Astrocyte (in vitro differentiated cells and primary cell): Measurements from ENCODE around the gene STRIP1. TPM values are rescaled to one million over a fixed set of nuclear protein-coding genes. Genes with fewer than 3 reads are reported as not detected.

ENCODE experiments used
- DNase-seq: peaks from one replicate; pipeline ENCODE4 v3.0.0-alpha.2; 2010; ENCODE audit warnings: low read depth
- FAIRE-seq: peaks from 2 replicates; lab custom pipeline; 2011; peaks lifted over from hg19 to GRCh38; lab: Jason Lieb, UNC
- H2AFZ ChIP-seq: 2 replicates; pipeline ENCODE4 v1.6.0; 2012; ENCODE audit warnings: low read depth, low read length, inconsistent platforms
- H3K27ac ChIP-seq: 2 replicates; pipeline ENCODE4 v1.5.1; 2011; ENCODE audit warnings: low read depth, low read length, inconsistent platforms
- H3K27me3 ChIP-seq: 2 replicates; pipeline ENCODE4 v1.6.0; 2011; ENCODE audit warnings: low read length, inconsistent platforms; ENCODE audit not compliant: insufficient read depth
- H3K36me3 ChIP-seq: 2 replicates; pipeline ENCODE4 v1.5.1; 2011; ENCODE audit warnings: low read length, inconsistent platforms; ENCODE audit not compliant: insufficient read depth
- H3K4me1 ChIP-seq: 2 replicates; pipeline ENCODE4 v1.5.1; 2011; ENCODE audit warnings: low read length, inconsistent platforms; ENCODE audit not compliant: insufficient read depth
- H3K4me2 ChIP-seq: 2 replicates; pipeline ENCODE4 v1.6.0; 2012; ENCODE audit warnings: low read length, inconsistent platforms
- H3K4me3 ChIP-seq: 2 replicates; pipeline ENCODE4 v1.5.1; 2011; ENCODE audit warnings: low read depth, mild to moderate bottlenecking, low read length, inconsistent platforms; ENCODE audit not compliant: insufficient read depth
- H3K79me2 ChIP-seq: 2 replicates; pipeline ENCODE4 v1.6.0; 2012; ENCODE audit warnings: mild to moderate bottlenecking, low read length, inconsistent platforms; ENCODE audit not compliant: insufficient read depth
- H3K9ac ChIP-seq: 2 replicates; pipeline ENCODE4 v1.6.0; 2012; ENCODE audit warnings: mild to moderate bottlenecking, low read length, inconsistent platforms
- H3K9me3 ChIP-seq: 2 replicates; pipeline ENCODE4 v1.5.1; 2012; ENCODE audit warnings: low read depth, mild to moderate bottlenecking, low read length, inconsistent platforms; ENCODE audit not compliant: insufficient read depth
- H4K20me1 ChIP-seq: 2 replicates; pipeline ENCODE4 v1.6.0; 2012; ENCODE audit warnings: low read length, inconsistent platforms; ENCODE audit not compliant: insufficient read depth
- H3K27ac Mint-ChIP-seq: one replicate; pipeline ENCODE4 v1.8.0; 2021; ENCODE audit warnings: mild to moderate bottlenecking, mixed read lengths; ENCODE audit not compliant: unreplicated experiment
- H3K27me3 Mint-ChIP-seq: one replicate; pipeline ENCODE4 v1.8.0; 2021; ENCODE audit warnings: low read depth, mixed read lengths; ENCODE audit not compliant: unreplicated experiment
- H3K36me3 Mint-ChIP-seq: one replicate; pipeline ENCODE4 v1.8.0; 2021; ENCODE audit warnings: low read depth, mixed read lengths; ENCODE audit not compliant: unreplicated experiment
- H3K4me1 Mint-ChIP-seq: one replicate; pipeline ENCODE4 v1.8.0; 2021; ENCODE audit warnings: low read depth, mixed read lengths; ENCODE audit not compliant: unreplicated experiment
- H3K4me3 Mint-ChIP-seq: one replicate; pipeline ENCODE4 v1.8.0; 2021; ENCODE audit warnings: mild to moderate bottlenecking, moderate library complexity, mixed read lengths; ENCODE audit not compliant: unreplicated experiment
- H3K9me3 Mint-ChIP-seq: one replicate; pipeline ENCODE4 v1.8.0; 2021; ENCODE audit warnings: mild to moderate bottlenecking, mixed read lengths; ENCODE audit not compliant: unreplicated experiment
- CTCF ChIP-seq: IDR thresholded peaks from 2 replicates; pipeline ENCODE4 v1.5.1; 2011; ENCODE audit warnings: low read depth, mild to moderate bottlenecking, inconsistent platforms, low read length, moderate library complexity; ENCODE audit not compliant: insufficient read depth
- EZH2 ChIP-seq: IDR thresholded peaks from 2 replicates; pipeline ENCODE4 v1.6.1; 2012; ENCODE audit warnings: mild to moderate bottlenecking, low read length, inconsistent platforms; ENCODE audit not compliant: insufficient read depth
- total RNA-seq: library from RNA; stranded (reverse); gene quantifications from 2 replicates; pipeline ENCODE4 v1.2.1, GENCODE V29; 2021

The STRIP1 gene
- total RNA-seq, 1 donor from 2014 or later = 40.8 TPM

- no peaks in the 10 kb centered on the region for H3K79me2 ChIP-seq
- Mint-ChIP-seq H3K4me3 (no peak overlapping the region), H3K27me3 (no peaks in the 10 kb centered on the region), H3K4me1 (peaks cover 11% of the 10 kb centered on the region), H3K9me3 (no peaks in the 10 kb centered on the region), H3K27ac (no peak overlapping the region), H3K36me3 (peaks cover 32% of the 10 kb centered on the region)
- H2AFZ ChIP-seq = no peak overlapping the region
- H3K4me3 ChIP-seq = no peak overlapping the region
- no peaks in the 10 kb centered on the region for H3K4me1 ChIP-seq
- H3K4me2 ChIP-seq = no peak overlapping the region
- DNase-seq (no peak), FAIRE-seq (no peak)
- H3K9ac ChIP-seq = no peak overlapping the region
- H3K9me3 ChIP-seq = no peaks in the 10 kb centered on the region
- H3K36me3 ChIP-seq = peaks cover 49% of the 10 kb centered on the region
- no peak for TF ChIP-seq EZH2
- no peak for TF ChIP-seq CTCF
- H4K20me1 ChIP-seq = peaks cover 8% of the 10 kb centered on the region
- no peaks in the 10 kb centered on the region for H3K27me3 ChIP-seq
- no peak overlapping the region for H3K27ac ChIP-seq
These were observed 13.8 kb downstream of the STRIP1 start for GRCh38 chr1:110048240-110048639.

DNA sequence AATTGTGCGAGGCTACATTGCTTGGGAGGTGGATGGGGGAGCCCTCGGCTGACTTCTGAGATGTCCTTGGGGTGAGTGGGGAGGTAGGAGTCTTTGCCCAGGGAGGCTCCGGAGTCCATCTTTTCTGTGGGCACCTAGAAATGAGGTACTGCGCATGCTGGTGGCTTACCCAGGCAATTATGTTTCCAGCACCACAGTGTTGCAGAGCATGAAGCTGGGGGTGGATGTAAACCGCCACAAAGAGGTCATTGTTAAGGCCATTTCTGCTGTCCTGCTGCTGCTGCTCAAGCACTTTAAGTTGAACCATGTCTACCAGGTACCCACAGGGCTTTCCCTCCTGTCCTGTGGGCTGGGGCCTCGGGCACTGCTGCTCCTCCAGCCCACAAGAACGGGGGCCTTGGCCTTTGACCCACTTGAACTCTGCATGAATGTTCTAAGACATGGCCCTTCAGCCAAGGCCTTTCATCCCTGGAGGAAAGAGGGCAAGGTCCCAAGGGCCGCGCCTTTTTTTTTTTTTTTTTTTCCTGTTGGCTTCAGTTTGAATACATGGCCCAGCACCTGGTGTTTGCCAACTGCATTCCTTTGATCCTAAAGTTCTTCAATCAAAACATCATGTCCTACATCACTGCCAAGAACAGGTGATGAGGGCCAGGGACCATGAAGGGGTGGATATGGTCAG lies 14.6 kb downstream of the STRIP1 start:
- FAIRE-seq (no peak), DNase-seq (no peak)
- Histone ChIP-seq H3K4me1 (no peaks in the 10 kb centered on the region), H3K27ac (no peak overlapping the region), H3K79me2 (no peaks in the 10 kb centered on the region), H3K36me3 (peaks cover 46% of the 10 kb centered on the region), H3K9me3 (no peaks in the 10 kb centered on the region), H3K4me3 (no peak overlapping the region), H3K9ac (no peak overlapping the region), H2AFZ (no peak overlapping the region), H3K27me3 (no peaks in the 10 kb centered on the region), H3K4me2 (no peak overlapping the region), H4K20me1 (peaks cover 13% of the 10 kb centered on the region)
- H3K9me3 Mint-ChIP-seq = no peaks in the 10 kb centered on the region
- no peak for TF ChIP-seq EZH2
- TF ChIP-seq CTCF = no peak
- no peaks in the 10 kb centered on the region for H3K27me3 Mint-ChIP-seq
- peaks cover 15% of the 10 kb centered on the region for H3K4me1 Mint-ChIP-seq
- H3K36me3 Mint-ChIP-seq = peaks cover 36% of the 10 kb centered on the region
- peak overlapping the region; percentile 8 for H3K4me3 Mint-ChIP-seq
- no peak overlapping the region for H3K27ac Mint-ChIP-seq
